DMS 273 (cell line): Measurements from ENCODE around the gene MSL2.
"Not testable (repeated sequence)": the region's sequence is repeated elsewhere in the genome, so short reads cannot be mapped to it uniquely, and the experiment has no call there.

Experiments
- DNase-seq: peaks from one replicate; lab custom pipeline; 2025; ENCODE audit not compliant: unreplicated experiment; lab: John Stamatoyannopoulos, UW

Gene MSL2

GRCh38 chr3:136146981-136147729, 49.0 kb downstream of the MSL2 start:
- no peak for DNase-seq

- not testable (repeated sequence) for DNase-seq
Measured at GRCh38 chr3:136144397-136144796, 51.7 kb downstream of the MSL2 start.

DNA sequence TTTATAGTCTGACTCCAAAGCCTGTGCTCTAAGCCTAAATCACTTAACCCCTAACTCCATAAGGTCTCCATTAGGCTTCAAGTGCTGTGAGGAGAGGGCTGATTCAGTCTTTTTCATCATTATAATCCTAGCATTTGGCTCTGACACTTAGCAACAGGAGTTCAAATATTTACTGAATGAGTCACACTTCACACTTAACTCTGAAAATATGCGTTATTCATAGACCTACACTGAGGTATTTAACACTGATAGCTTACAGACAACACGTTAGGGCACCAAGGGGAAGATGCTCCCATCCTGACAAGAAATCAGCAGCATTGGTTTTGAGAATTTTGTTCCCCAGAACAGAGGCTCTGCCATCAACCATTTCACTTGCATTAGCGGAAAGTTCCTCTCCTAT, 53.5 kb downstream of the MSL2 start:
- DNase-seq: peak; percentile 54

DNA sequence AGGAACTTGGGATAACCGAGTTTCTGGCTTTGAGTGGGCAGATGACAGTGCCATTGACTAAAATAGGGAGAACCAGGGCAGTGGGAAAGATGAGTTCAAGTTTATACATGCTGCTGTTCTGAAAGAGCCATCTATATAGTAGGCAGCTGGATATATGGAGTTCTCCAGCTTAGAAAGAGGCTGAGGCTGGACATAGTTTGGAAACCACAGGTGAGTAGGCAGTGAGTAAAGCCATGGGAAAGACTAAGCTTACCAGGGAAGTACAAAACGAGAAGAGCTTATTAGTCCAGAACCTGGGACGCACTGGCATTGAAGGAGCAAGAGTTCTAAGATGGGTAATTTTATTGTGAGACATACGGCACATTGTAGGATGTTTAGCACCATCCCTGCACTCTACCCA, 54.2 kb downstream of the MSL2 start:
- no peak for DNase-seq

DNA sequence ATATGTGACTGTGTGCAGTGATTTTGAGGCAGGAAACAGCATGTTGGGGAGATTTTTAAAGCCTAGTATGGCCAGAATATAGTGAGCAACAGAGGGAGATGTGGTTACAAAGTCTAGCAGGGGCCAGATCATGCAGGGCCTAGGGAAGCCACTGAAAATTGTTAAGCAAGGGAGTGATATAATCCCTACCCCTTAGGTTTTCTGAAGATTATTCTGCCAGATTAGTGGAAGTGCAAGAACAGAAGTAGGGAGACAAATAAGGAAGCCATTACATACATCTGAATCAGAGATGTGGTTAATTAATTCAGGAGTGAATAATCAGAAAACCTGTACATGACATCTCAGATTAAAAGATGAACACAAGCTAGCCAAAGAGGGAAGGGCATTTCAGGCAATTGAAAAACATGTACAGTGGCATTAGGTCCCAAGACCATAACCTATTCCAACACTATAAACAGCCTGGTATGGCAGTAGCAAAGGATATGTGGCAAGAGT, 54.8 kb downstream of the MSL2 start:
- DNase-seq: no peak

- no peak for DNase-seq
Measured at GRCh38 chr3:136136454-136136853, 59.7 kb downstream of the MSL2 start.

- peak; percentile 61 for DNase-seq
Measured at GRCh38 chr3:136135039-136135802, 60.9 kb downstream of the MSL2 start.

- no peak for DNase-seq
Measured at GRCh38 chr3:136134091-136134490, 62.0 kb downstream of the MSL2 start.

- DNase-seq: not testable (repeated sequence)
Measured at GRCh38 chr3:136131647-136132046, 64.5 kb downstream of the MSL2 start.

- no peak for DNase-seq
Measured at GRCh38 chr3:136122006-136122405, 74.1 kb downstream of the MSL2 start.

DNA sequence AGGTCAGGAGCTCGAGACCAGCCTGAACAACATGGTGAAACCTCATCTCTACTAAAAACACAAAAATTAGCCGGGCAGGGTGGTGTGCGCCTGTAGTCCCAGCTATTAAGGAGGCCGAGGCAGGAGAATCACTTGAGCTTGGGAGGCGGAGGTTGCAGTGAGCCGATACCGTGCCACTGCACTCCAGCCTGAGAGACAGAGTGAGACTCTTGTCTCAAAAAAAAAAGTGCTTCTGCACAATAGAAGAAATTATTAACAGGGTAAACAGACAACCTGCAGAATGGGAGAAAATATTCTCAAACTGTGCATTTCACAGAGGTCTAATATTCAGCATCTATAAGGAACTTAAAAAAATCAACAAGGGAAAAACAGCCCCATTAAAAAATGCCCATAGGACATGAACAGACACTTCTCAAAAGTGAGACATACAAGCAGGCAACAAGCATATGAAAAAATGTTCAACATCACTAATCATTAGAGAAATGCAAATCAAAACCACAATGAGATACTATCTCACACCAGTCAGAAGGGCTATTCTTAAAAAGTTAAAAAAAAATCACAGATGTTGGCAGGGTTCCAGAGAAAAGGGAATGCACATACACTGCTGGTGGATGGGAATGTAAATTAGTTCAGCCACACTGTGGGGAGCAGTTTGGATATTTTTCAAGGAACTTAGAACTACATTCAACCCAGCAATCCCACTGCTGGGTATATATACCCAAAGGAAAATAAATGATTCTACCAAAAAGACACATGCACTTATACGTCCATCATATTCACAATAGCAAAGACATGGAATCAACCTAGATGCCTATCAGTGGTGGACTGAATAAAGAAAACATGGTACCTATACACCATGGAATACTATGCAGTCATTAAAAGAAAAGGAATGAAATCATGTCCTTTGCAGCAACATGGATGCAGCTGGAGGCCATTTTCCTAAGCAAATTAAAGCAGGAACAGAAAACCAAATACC, 75.5 kb downstream of the MSL2 start:
- DNase-seq: peak; percentile 43

DNA sequence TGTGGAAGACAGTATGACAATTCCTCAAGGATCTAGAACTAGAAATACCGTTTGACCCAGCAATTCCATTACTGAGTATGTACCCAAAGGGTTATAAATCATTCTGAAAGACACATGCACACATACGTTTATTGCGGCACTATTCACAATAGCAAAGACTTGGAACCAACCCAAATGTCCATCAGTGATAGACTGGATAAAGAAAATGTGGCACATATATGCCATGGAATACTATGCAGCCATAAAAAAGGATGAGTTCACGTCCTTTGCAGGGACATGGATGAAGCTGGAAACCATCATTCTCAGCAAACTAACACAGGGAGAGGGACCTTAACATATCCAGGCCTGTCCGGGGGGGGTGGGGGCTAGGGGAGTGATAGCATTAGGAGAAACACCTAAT, 76.4 kb downstream of the MSL2 start:
- DNase-seq: not testable (repeated sequence)

- not testable (repeated sequence) for DNase-seq
Measured at GRCh38 chr3:136119332-136119731, 76.8 kb downstream of the MSL2 start.

- DNase-seq: no peak
Measured at GRCh38 chr3:136114421-136114820, 81.7 kb downstream of the MSL2 start.

DNA sequence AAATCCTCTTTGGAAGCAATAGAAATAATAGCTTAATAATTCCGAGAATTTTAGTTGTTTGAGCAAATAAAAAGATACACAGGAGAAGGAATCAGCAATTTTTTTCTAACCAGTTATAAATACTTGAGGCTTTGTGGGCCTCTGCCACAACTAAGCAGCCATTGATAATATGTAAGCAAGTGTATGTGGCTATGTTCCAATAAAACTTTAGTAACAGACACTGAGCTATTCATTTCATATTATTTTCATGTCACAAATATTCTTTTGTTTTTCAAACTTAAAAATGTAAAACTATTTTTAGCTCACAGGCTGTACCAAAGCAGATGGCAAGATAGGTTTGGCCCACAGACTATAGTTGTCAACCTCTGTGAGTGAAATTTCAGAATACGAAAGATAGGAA, 85.7 kb downstream of the MSL2 start:
- no peak for DNase-seq

DNA sequence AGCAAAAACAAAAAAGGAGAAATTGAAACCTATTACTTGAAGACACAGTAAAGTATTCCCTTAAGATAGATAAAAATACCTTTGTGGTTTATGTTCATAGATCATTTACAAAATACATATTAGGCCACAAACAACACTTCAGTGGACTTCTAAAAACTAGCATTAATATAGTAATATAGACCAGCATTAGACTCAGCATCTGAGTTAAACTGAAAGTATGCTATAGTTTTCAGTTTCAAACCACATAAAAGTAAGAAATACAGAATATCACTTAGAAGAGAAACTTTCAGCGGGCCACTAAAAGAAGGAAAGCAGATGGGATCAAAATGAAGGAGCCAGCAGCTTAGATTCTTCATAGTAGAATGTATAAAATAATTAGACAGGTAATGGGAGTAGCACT, 86.6 kb downstream of the MSL2 start:
- no peak for DNase-seq

DNA sequence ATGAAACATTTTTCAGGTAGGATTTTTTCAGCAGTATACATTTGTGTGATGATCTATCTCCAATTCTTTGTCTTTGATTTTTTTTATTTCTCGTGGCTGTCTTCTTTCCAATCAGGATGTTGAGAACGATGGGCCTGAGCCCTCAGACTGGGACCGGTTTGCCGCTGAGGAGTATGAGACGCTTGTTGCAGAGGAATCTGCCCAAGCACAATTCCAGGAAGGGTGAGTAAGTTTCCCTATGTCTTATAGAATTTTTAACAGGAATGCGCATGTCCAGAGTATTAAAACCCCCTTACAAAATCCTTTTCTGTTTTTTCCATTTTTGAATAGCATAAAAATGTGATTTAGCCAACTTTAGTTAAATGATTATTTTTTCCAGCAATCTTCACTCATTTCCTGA, 90.0 kb downstream of the MSL2 start:
- no peak for DNase-seq

- DNase-seq: no peak
Measured at GRCh38 chr3:136105044-136105443, 91.1 kb downstream of the MSL2 start.
